ENCODE measurements around the gene FYN.
"Not testable (repeated sequence)": the region's sequence is repeated elsewhere in the genome, so short reads cannot be mapped to it uniquely, and the experiment has no call there.

The FYN gene

GRCh38 chr6:111898452-111898851 is 25.2 kb upstream of the FYN start:
- CTCF ChIA-PET = interaction anchor here (0.9 to 1.2 kb wide), 2 partner anchors 11 to 14 kb away, joined by 3 to 4 read pairs; no protein-coding TSS in a partner anchor
- TF ChIP-seq CTCF (IDR thresholded peaks at IDR 0.05; ENCODE audit: insufficient read depth, low read length, missing control alignments) = no peak
- no peak overlapping the region for H3K4me3 ChIP-seq (ENCODE audit: low read depth, low read length)
- no peak for DNase-seq (ENCODE audit: low read depth, low spot score)
- POLR2A ChIA-PET = no interaction called here

- DNase-seq (ENCODE audit: low read depth, low spot score) = no peak
- POLR2A ChIA-PET = no interaction called here
- no peak overlapping the region for H3K4me3 ChIP-seq (ENCODE audit: low read depth, low read length)
- CTCF ChIA-PET = interaction anchor here (1.4 kb wide), 1 partner anchor 21 kb away, joined by 4 read pairs; no protein-coding TSS in a partner anchor
- no peak for TF ChIP-seq CTCF (IDR thresholded peaks at IDR 0.05; ENCODE audit: insufficient read depth, low read length, missing control alignments)
Observed at GRCh38 chr6:111894951-111895350, 21.7 kb upstream of the FYN start.

- no peak for DNase-seq (ENCODE audit: low read depth, low spot score)
- TF ChIP-seq CTCF (IDR thresholded peaks at IDR 0.05; ENCODE audit: insufficient read depth, low read length, missing control alignments) = no peak
- H3K4me3 ChIP-seq (ENCODE audit: low read depth, low read length) = no peak overlapping the region
- ChIA-PET CTCF (interaction anchor here (1.4 kb wide), 1 partner anchor 20 kb away, joined by 4 read pairs; no protein-coding TSS in a partner anchor), POLR2A (no interaction called here)
Observed at GRCh38 chr6:111894272-111894671, 21.0 kb upstream of the FYN start.

GRCh38 chr6:111892431-111892830 is 19.2 kb upstream of the FYN start:
- ChIA-PET POLR2A (no interaction called here), CTCF (no interaction called here)
- no peak for DNase-seq (ENCODE audit: low read depth, low spot score)
- no peak for TF ChIP-seq CTCF (IDR thresholded peaks at IDR 0.05; ENCODE audit: insufficient read depth, low read length, missing control alignments)
- H3K4me3 ChIP-seq (ENCODE audit: low read depth, low read length) = no peak overlapping the region

GRCh38 chr6:111890988-111891387 is 17.7 kb upstream of the FYN start:
- H3K4me3 ChIP-seq (ENCODE audit: low read depth, low read length) = no peak overlapping the region
- ChIA-PET POLR2A (no interaction called here), CTCF (no interaction called here)
- TF ChIP-seq CTCF (IDR thresholded peaks at IDR 0.05; ENCODE audit: insufficient read depth, low read length, missing control alignments) = no peak
- no peak for DNase-seq (ENCODE audit: low read depth, low spot score)

GRCh38 chr6:111888928-111889695 is 15.9 kb upstream of the FYN start:
- no peak for DNase-seq (ENCODE audit: low read depth, low spot score)
- TF ChIP-seq CTCF (IDR thresholded peaks at IDR 0.05; ENCODE audit: insufficient read depth, low read length, missing control alignments) = no peak
- ChIA-PET POLR2A (no interaction called here), CTCF (interaction anchor here (1.3 to 1.4 kb wide), 2 partner anchors 9 to 11 kb away, joined by 4 to 5 read pairs; no protein-coding TSS in a partner anchor)
- H3K4me3 ChIP-seq (ENCODE audit: low read depth, low read length) = no peak overlapping the region

- POLR2A ChIA-PET; DNase-seq (ENCODE audit: low read depth, low spot score); H3K4me3 ChIP-seq (ENCODE audit: low read depth, low read length): not testable (repeated sequence)
- CTCF ChIA-PET = interaction anchor here (0.7 kb wide), 1 partner anchor 11 kb away, joined by 3 read pairs; no protein-coding TSS in a partner anchor
Observed at GRCh38 chr6:111886793-111887192, 13.5 kb upstream of the FYN start.
